Measurements from ENCODE around the gene BPGM.

Gene BPGM

DNA sequence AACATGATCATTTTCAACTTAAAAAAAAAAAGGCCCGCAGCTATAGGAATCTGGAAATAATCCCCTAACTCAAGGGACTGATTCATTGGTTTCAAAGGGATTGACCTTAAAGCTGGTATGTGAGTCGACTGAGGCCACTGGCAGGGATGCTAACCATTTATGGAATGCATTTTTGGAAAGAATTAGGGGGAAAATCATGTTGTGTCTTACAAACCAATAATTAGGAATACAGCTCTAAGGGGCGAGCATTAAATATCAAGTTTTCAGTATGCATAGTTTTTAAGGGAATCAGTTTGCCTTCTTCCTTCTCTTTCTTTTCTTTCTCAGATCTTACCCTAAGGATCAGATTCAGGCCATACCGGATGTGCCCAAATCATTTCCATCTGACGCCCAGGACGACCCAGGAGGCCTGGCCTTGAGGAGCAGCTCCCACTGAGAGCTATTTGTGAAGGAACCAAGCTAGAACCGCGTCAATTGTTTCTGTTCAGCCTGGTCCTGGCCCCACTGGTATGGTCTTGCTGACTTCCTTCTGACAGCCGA lies 48.7 kb downstream of the BPGM start:
- Histone ChIP-seq H3K36me3 (ENCODE audit: control insufficient read depth, insufficient read depth, low read length) (no peaks in the 10 kb centered on the region), H3K4me1 (ENCODE audit: control insufficient read depth, insufficient read depth, low read length) (no peaks in the 10 kb centered on the region), H3K27ac (ENCODE audit: insufficient read depth, low read depth, low read length, poor library complexity, severe bottlenecking) (no peak overlapping the region), H3K9me3 (ENCODE audit: control insufficient read depth, low read length) (no peaks in the 10 kb centered on the region), H3K4me3 (ENCODE audit: insufficient read depth, low read depth, low read length) (no peak overlapping the region), H3K27me3 (ENCODE audit: control insufficient read depth, insufficient read depth, low read length, poor library complexity, severe bottlenecking) (no peaks in the 10 kb centered on the region)
- 68 to 72% methylated on average over 9 of the region's 9 CpGs for WGBS, 2 experiments

DNA sequence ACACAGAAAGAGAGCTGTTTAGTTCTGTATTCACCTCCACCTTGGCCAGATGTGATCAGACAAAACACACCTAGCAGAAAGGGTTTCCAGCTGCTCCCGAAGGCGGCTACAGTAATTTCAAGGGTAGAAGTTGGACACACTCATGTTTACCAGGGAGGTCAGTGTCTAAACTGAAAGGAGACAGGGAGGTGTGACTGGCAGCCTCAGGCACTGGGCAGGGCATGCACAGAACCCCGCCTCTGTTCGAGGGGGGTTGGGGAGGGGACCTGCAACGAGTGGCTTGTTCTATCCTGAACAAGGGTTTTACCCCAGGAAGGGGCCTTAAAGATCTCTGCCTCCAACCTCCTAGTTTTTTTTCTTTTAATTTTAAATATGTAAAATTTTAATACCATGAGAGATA lies 49.6 kb downstream of the BPGM start:
- no peaks in the 10 kb centered on the region for H3K4me1 ChIP-seq (ENCODE audit: control insufficient read depth, insufficient read depth, low read length)
- H3K36me3 ChIP-seq (ENCODE audit: control insufficient read depth, insufficient read depth, low read length): no peaks in the 10 kb centered on the region
- WGBS, 2 experiments: 82 to 83% methylated on average over 5 of the region's 5 CpGs
- no peak overlapping the region for H3K27ac ChIP-seq (ENCODE audit: insufficient read depth, low read depth, low read length, poor library complexity, severe bottlenecking)
- no peak overlapping the region for H3K4me3 ChIP-seq (ENCODE audit: insufficient read depth, low read depth, low read length)
- no peaks in the 10 kb centered on the region for H3K9me3 ChIP-seq (ENCODE audit: control insufficient read depth, low read length)
- no peaks in the 10 kb centered on the region for H3K27me3 ChIP-seq (ENCODE audit: control insufficient read depth, insufficient read depth, low read length, poor library complexity, severe bottlenecking)

DNA sequence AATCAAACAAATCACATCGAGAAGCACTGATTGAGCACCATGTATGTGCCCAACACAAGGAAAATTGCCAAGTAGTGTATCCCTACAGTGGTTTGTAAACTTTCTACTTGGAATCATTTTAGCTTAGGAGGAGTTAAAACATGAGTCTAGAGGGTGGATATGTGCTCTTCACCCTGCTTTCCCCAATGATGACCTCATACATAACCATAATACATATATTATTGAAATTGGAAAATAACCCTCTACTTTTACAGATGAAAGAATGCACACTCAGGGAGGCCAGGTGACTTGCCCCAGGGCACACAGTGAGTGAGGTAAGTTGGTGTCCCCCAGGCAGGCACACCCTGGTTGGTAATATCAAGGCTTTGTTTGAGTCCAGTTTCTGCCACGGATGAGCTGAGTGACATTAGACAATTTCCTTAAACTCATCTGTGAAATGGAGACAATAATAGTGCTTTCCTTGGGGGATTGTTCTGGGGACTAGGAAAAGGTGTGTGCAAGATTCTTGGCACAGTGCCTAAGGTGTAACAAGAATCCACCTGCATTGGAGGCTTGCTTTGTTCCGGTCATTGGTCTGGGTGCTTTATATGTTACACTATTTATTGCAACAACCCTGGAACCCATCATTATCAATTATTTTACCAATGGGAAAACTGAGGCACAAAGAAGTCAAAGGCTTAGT lies 50.7 kb downstream of the BPGM start:
- no peaks in the 10 kb centered on the region for H3K36me3 ChIP-seq (ENCODE audit: control insufficient read depth, insufficient read depth, low read length)
- no peaks in the 10 kb centered on the region for H3K27me3 ChIP-seq (ENCODE audit: control insufficient read depth, insufficient read depth, low read length, poor library complexity, severe bottlenecking)
- H3K9me3 ChIP-seq (ENCODE audit: control insufficient read depth, low read length): no peaks in the 10 kb centered on the region
- H3K4me3 ChIP-seq (ENCODE audit: insufficient read depth, low read depth, low read length): no peak overlapping the region
- peaks cover 5% of the 10 kb centered on the region for H3K4me1 ChIP-seq (ENCODE audit: control insufficient read depth, insufficient read depth, low read length)
- H3K27ac ChIP-seq (ENCODE audit: insufficient read depth, low read depth, low read length, poor library complexity, severe bottlenecking): no peak overlapping the region
- 89 to 97% methylated on average over 3 of the region's 3 CpGs for WGBS, 2 experiments

DNA sequence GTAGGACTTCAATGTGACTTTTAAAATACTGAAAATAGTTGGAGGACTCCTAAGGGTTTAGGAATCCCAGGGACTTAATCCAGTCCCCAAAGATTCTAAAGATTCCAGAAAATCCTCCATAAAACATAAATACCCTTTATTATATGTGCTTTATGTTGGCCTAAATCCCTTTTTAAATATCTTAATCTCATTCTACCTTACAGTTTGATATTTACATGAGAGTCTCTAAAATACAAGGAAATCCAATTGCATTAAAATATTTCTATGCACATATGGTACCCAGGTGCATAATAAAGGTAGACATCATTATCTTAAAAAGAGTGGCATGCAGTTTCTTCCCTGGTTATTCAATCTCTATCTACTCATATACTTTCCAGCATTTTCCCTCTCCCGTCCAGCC lies 51.8 kb downstream of the BPGM start:
- Histone ChIP-seq H3K27ac (ENCODE audit: insufficient read depth, low read depth, low read length, poor library complexity, severe bottlenecking) (no peak overlapping the region), H3K4me1 (ENCODE audit: control insufficient read depth, insufficient read depth, low read length) (peaks cover 17% of the 10 kb centered on the region), H3K9me3 (ENCODE audit: control insufficient read depth, low read length) (no peaks in the 10 kb centered on the region), H3K27me3 (ENCODE audit: control insufficient read depth, insufficient read depth, low read length, poor library complexity, severe bottlenecking) (no peaks in the 10 kb centered on the region), H3K4me3 (ENCODE audit: insufficient read depth, low read depth, low read length) (no peak overlapping the region), H3K36me3 (ENCODE audit: control insufficient read depth, insufficient read depth, low read length) (no peaks in the 10 kb centered on the region)
- WGBS, 2 experiments: 89 to 97% methylated on average over 1 of the region's 1 CpG

DNA sequence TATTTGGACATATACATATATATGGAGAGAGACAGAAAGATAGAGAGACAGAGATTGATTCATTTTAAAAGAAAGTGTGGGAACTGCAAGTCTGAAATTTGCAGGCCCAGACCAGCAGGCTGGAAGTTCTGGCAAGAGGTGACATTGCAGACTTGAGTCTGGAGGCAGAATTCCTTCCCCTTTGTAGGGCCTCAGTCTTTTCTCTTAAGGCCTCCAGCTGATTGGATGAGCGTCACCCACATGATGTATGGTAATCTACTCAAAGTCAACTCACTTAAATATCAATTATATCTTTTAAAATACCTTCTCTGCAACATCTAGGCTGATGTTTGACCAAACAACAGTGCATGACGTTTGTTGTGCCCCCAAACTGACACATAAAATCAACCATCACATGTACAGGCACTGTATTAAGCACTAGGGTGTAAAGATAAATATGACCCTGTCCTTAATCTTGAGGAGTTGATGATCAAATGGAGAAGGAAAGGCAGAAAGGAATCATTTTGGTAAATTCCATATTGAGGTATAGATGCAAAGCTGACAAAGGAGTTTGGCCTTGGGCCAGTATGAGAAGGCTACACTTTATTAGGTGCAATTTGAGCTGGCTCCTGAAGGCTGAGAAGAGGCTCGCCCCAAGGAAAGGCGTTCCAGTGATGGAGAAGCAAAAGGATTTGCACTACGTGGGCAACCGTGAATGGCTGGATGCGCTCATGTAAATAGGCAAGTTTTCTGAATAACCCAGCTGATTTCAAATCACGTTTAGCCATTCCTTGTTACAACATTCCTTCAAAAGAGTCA lies 52.6 kb downstream of the BPGM start:
- Histone ChIP-seq H3K9me3 (ENCODE audit: control insufficient read depth, low read length) (no peaks in the 10 kb centered on the region), H3K27ac (ENCODE audit: insufficient read depth, low read depth, low read length, poor library complexity, severe bottlenecking) (no peak overlapping the region), H3K4me1 (ENCODE audit: control insufficient read depth, insufficient read depth, low read length) (peaks cover 18% of the 10 kb centered on the region), H3K36me3 (ENCODE audit: control insufficient read depth, insufficient read depth, low read length) (no peaks in the 10 kb centered on the region), H3K4me3 (ENCODE audit: insufficient read depth, low read depth, low read length) (no peak overlapping the region), H3K27me3 (ENCODE audit: control insufficient read depth, insufficient read depth, low read length, poor library complexity, severe bottlenecking) (no peaks in the 10 kb centered on the region)
- 91 to 93% methylated on average over 8 of the region's 8 CpGs for WGBS, 2 experiments

DNA sequence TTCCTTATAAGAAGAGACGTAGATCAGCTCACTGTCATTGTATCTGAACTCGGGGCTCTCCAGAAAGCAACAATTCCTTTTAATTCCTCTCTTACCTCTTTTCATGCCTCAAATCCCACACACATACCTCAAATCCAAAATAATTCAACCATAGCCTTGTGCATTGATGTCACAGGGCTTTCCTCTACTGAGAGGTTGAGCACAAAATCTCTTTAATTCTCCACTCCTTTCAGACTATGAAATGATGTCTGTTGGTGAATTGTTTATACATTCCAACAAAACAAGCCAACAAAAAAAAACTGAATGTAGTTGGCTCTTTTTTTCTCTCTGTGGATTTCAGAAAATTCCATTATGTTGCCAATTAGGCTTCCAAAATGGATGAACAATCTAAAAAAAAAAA lies 53.2 kb downstream of the BPGM start:
- H3K27me3 ChIP-seq (ENCODE audit: control insufficient read depth, insufficient read depth, low read length, poor library complexity, severe bottlenecking): no peaks in the 10 kb centered on the region
- H3K9me3 ChIP-seq (ENCODE audit: control insufficient read depth, low read length): no peaks in the 10 kb centered on the region
- peaks cover 18% of the 10 kb centered on the region for H3K4me1 ChIP-seq (ENCODE audit: control insufficient read depth, insufficient read depth, low read length)

DNA sequence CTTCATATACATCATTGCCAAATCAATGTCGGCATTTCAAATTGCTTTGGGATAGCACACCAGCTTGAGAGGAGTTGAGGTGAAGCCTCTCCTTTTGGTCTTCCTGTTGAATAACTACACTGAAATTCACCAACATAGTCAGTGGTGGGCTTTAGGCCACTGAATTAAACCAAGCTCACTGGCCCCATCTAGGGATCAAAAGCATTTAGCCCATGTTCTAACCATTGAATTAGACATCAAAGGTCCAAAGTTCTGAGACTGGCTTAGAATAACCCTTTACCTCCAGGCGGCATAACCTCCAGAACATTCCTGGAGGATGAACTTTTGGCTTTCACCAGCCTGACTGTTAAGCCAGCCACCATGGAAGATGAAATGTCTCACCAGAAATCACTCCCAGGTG lies 54.6 kb downstream of the BPGM start:
- Histone ChIP-seq H3K27ac (ENCODE audit: insufficient read depth, low read depth, low read length, poor library complexity, severe bottlenecking) (no peak overlapping the region), H3K9me3 (ENCODE audit: control insufficient read depth, low read length) (no peaks in the 10 kb centered on the region), H3K36me3 (ENCODE audit: control insufficient read depth, insufficient read depth, low read length) (no peaks in the 10 kb centered on the region), H3K27me3 (ENCODE audit: control insufficient read depth, insufficient read depth, low read length, poor library complexity, severe bottlenecking) (no peaks in the 10 kb centered on the region), H3K4me1 (ENCODE audit: control insufficient read depth, insufficient read depth, low read length) (peaks cover 18% of the 10 kb centered on the region), H3K4me3 (ENCODE audit: insufficient read depth, low read depth, low read length) (no peak overlapping the region)
- 91 to 95% methylated on average over 2 of the region's 2 CpGs for WGBS, 2 experiments

More for the DNA sequence above, 53.2 kb downstream of the BPGM start:
- H3K27ac ChIP-seq (ENCODE audit: insufficient read depth, low read depth, low read length, poor library complexity, severe bottlenecking): no peak overlapping the region
- H3K36me3 ChIP-seq (ENCODE audit: control insufficient read depth, insufficient read depth, low read length): no peaks in the 10 kb centered on the region
- WGBS, 2 experiments: 93 to 95% methylated on average over 2 of the region's 2 CpGs
- H3K4me3 ChIP-seq (ENCODE audit: insufficient read depth, low read depth, low read length): no peak overlapping the region

DNA sequence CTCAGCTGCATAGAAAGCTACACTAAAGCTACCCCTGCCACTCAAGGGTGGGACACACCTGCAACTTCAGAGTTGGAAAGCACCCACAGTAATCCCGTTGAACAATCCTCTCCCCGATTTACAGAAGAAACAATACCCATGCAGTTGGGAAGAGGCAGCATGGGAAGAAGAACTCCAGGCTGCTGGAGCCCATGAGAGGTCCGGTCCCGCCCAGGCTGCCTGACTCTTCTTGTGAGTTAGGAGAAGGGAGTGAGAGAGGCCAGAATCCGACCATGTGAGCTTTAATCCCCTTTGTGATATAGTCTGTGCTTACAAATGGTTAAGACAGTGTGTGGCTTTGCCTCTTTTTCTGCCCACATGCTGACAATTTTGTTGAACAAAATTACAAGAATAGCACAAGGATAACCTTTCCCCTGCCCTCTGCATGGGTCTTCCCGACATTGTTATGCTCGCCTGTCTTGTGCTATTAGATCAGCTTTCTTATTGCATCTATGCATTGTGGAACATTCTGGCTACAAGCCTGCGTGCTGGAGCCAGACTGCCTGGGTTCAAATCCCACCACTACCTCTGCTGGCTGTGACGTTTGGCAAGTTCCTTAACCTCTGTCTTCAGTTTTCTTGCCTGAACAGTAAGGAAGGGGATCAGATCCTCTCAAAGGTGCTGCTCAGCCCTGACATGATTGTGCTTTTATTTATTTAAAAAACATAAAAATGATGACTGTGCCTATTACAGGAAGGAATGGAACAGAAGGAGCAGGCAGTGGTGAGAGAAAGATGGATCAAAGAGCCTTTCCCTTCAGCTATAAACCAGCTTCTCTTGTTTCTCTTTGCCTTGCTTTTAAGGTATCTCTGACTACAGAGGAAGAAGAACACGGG lies 56.0 kb downstream of the BPGM start:
- no peaks in the 10 kb centered on the region for H3K36me3 ChIP-seq (ENCODE audit: control insufficient read depth, insufficient read depth, low read length)
- peaks cover 18% of the 10 kb centered on the region for H3K4me1 ChIP-seq (ENCODE audit: control insufficient read depth, insufficient read depth, low read length)
- WGBS, 2 experiments: 91 to 92% methylated on average over 10 of the region's 10 CpGs
- no peak overlapping the region for H3K27ac ChIP-seq (ENCODE audit: insufficient read depth, low read depth, low read length, poor library complexity, severe bottlenecking)
- no peaks in the 10 kb centered on the region for H3K27me3 ChIP-seq (ENCODE audit: control insufficient read depth, insufficient read depth, low read length, poor library complexity, severe bottlenecking)
- H3K4me3 ChIP-seq (ENCODE audit: insufficient read depth, low read depth, low read length): no peak overlapping the region
- no peaks in the 10 kb centered on the region for H3K9me3 ChIP-seq (ENCODE audit: control insufficient read depth, low read length)

DNA sequence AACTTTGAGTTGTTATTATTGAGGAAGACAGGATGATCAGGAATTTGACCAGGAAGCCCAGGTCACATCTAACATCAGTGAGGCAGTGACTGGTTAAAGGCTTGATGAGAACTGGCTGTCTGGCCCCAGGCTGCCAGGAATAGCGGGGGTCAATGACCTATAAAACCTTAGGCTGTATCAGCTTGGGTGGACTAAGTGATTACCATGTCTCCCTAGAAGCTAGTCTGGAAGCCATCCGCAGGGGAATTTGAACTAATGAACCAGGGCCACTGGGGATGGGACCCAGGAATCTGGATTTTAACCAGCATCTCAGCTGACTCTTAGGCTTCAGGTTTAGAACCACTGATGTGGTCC lies 56.6 kb downstream of the BPGM start:
- no peak overlapping the region for H3K27ac ChIP-seq (ENCODE audit: insufficient read depth, low read depth, low read length, poor library complexity, severe bottlenecking)
- H3K36me3 ChIP-seq (ENCODE audit: control insufficient read depth, insufficient read depth, low read length): no peaks in the 10 kb centered on the region
- H3K27me3 ChIP-seq (ENCODE audit: control insufficient read depth, insufficient read depth, low read length, poor library complexity, severe bottlenecking): no peaks in the 10 kb centered on the region
- 94% methylated on average over 2 of the region's 2 CpGs for WGBS, 2 experiments
- H3K4me1 ChIP-seq (ENCODE audit: control insufficient read depth, insufficient read depth, low read length): peaks cover 18% of the 10 kb centered on the region
- no peak overlapping the region for H3K4me3 ChIP-seq (ENCODE audit: insufficient read depth, low read depth, low read length)
- no peaks in the 10 kb centered on the region for H3K9me3 ChIP-seq (ENCODE audit: control insufficient read depth, low read length)

DNA sequence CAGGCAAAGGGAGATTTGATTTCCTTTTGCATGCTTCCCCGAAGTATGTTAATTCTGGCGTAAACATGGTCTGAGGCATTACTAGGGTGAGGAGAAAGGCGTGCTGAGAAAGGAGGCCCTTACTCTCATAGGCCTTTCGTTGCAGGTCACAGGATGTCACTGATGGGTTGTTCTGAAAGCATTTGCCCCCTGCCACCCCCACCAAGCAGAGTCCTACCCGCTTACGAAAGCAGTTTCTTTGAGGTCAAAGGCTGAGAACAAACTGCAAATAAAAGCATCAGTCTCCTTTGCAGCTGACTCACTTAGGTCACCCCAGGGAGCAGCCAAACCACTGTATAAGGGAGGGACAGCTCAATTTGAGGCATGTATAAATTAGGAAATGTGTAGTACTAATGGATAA lies 57.1 kb downstream of the BPGM start:
- Histone ChIP-seq H3K9me3 (ENCODE audit: control insufficient read depth, low read length) (no peaks in the 10 kb centered on the region), H3K36me3 (ENCODE audit: control insufficient read depth, insufficient read depth, low read length) (no peaks in the 10 kb centered on the region), H3K27ac (ENCODE audit: insufficient read depth, low read depth, low read length, poor library complexity, severe bottlenecking) (no peak overlapping the region), H3K4me1 (ENCODE audit: control insufficient read depth, insufficient read depth, low read length) (peaks cover 18% of the 10 kb centered on the region), H3K27me3 (ENCODE audit: control insufficient read depth, insufficient read depth, low read length, poor library complexity, severe bottlenecking) (no peaks in the 10 kb centered on the region), H3K4me3 (ENCODE audit: insufficient read depth, low read depth, low read length) (no peak overlapping the region)
- WGBS, 2 experiments: 38 to 52% methylated on average over 6 of the region's 6 CpGs

Measured in ectodermal cell (in vitro differentiated cells).